SK-N-MC (cell line): Measurements from ENCODE around the gene CEP250.

ENCODE experiments used
- DNase-seq: peaks from one replicate; pipeline ENCODE4 v3.0.0-alpha.2; 2011; ENCODE audit warnings: low read depth, low spot score
- H3K27ac ChIP-seq: fragments of 200-600 bp; sonication (generic); 2 replicates; pipeline ENCODE4 v1.5.1; 2016; ENCODE audit warnings: mixed run types
- H3K36me3 ChIP-seq: fragments of 200-600 bp; sonication (generic); 2 replicates; pipeline ENCODE4 v1.6.1; 2017; ENCODE audit warnings: antibody characterized with exemption, low read length, mixed read lengths; ENCODE audit not compliant: insufficient read depth
- H3K4me3 ChIP-seq: fragments of 200-600 bp; sonication (generic); 2 replicates; pipeline ENCODE4 v1.5.1; 2016
- H3K9ac ChIP-seq: fragments of 200-600 bp; sonication (generic); 2 replicates; pipeline ENCODE4 v1.8.0; 2017; ENCODE audit warnings: mixed run types, mixed read lengths; ENCODE audit not compliant: insufficient read length
- H3K9me3 ChIP-seq: fragments of 200-600 bp; sonication (generic); 2 replicates; pipeline ENCODE4 v1.6.1; 2017; ENCODE audit warnings: low read depth, mild to moderate bottlenecking, antibody characterized with exemption, low read length, moderate library complexity, mixed read lengths
- EZH2 ChIP-seq: fragments of 200-600 bp; sonication (generic); IDR thresholded peaks from one replicate; pipeline ENCODE4 v1.6.1; 2017; ENCODE audit warnings: antibody characterized with exemption
- FOXP2 ChIP-seq: optimal IDR thresholded peaks from 2 replicates; pipeline ENCODE3; 2011; ENCODE audit warnings: mild to moderate bottlenecking, moderate library complexity; ENCODE audit not compliant: insufficient read depth; ENCODE audit errors: extremely low read length, control extremely low read depth
- POLR2AphosphoS5 ChIP-seq: IDR thresholded peaks from 2 replicates; pipeline ENCODE4 v1.6.1; 2012; ENCODE audit warnings: mild to moderate bottlenecking, low read depth, low read length, borderline replicate concordance

The CEP250 gene

GRCh38 chr20:35506179-35506578 is 50.8 kb downstream of the CEP250 start:
- Histone ChIP-seq H3K36me3 (peaks cover 54% of the 10 kb centered on the region; the same call in 1 of the 2 replicates), H3K27ac (no peak overlapping the region), H3K9me3 (no peaks in the 10 kb centered on the region), H3K4me3 (no peak overlapping the region), H3K9ac (no peak overlapping the region)
- no peak for DNase-seq
- TF ChIP-seq POLR2AphosphoS5 (no peak), FOXP2 (no peak), EZH2 (no peak)

GRCh38 chr20:35506872-35507638 is 51.7 kb downstream of the CEP250 start:
- no peaks in the 10 kb centered on the region for H3K9me3 ChIP-seq
- no peak overlapping the region for H3K27ac ChIP-seq
- no peak overlapping the region for H3K4me3 ChIP-seq
- peaks cover 56% of the 10 kb centered on the region; the same call in 1 of the 2 replicates for H3K36me3 ChIP-seq
- TF ChIP-seq POLR2AphosphoS5: no peak
- no peak for TF ChIP-seq FOXP2
- TF ChIP-seq EZH2: no peak
- no peak for DNase-seq
- H3K9ac ChIP-seq: no peak overlapping the region

GRCh38 chr20:35508493-35509218 is 53.3 kb downstream of the CEP250 start:
- Histone ChIP-seq H3K27ac (no peak overlapping the region), H3K9ac (no peak overlapping the region), H3K9me3 (no peaks in the 10 kb centered on the region), H3K4me3 (no peak overlapping the region), H3K36me3 (peaks cover 50% of the 10 kb centered on the region; the same call in 1 of the 2 replicates)
- TF ChIP-seq FOXP2 (no peak), EZH2 (no peak), POLR2AphosphoS5 (no peak)
- DNase-seq: no peak

- peaks cover 45% of the 10 kb centered on the region; the same call in 1 of the 2 replicates for H3K36me3 ChIP-seq
- no peak overlapping the region for H3K9ac ChIP-seq
- no peak for TF ChIP-seq EZH2
- no peaks in the 10 kb centered on the region for H3K9me3 ChIP-seq
- peak overlapping the region; percentile 22 for H3K27ac ChIP-seq
- peak; percentile 34 for DNase-seq
- no peak overlapping the region for H3K4me3 ChIP-seq
Observed at GRCh38 chr20:35510951-35511735, 55.7 kb downstream of the CEP250 start.

- Histone ChIP-seq H3K9ac (no peak overlapping the region), H3K27ac (peak overlapping the region; percentile 22; the same call in 1 of the 2 replicates), H3K36me3 (peaks cover 45% of the 10 kb centered on the region; the same call in 1 of the 2 replicates), H3K9me3 (no peaks in the 10 kb centered on the region), H3K4me3 (no peak overlapping the region)
- DNase-seq: no peak
- TF ChIP-seq EZH2: no peak
- no peak for TF ChIP-seq FOXP2
- no peak for TF ChIP-seq POLR2AphosphoS5
Observed at GRCh38 chr20:35511814-35512420, 56.5 kb downstream of the CEP250 start.

GRCh38 chr20:35514371-35514932 is 59.1 kb downstream of the CEP250 start:
- Histone ChIP-seq H3K9me3 (no peaks in the 10 kb centered on the region), H3K9ac (no peak overlapping the region), H3K36me3 (peaks cover 31% of the 10 kb centered on the region; the same call in 1 of the 2 replicates)

GRCh38 chr20:35515341-35515740 is 59.9 kb downstream of the CEP250 start:
- no peak overlapping the region for H3K4me3 ChIP-seq
- H3K9me3 ChIP-seq: no peaks in the 10 kb centered on the region
- no peak for TF ChIP-seq POLR2AphosphoS5
- no peak for TF ChIP-seq FOXP2
- TF ChIP-seq EZH2: no peak
- DNase-seq: no peak
- no peak overlapping the region for H3K9ac ChIP-seq
- no peak overlapping the region for H3K27ac ChIP-seq
- peaks cover 25% of the 10 kb centered on the region; the same call in 1 of the 2 replicates for H3K36me3 ChIP-seq

More at GRCh38 chr20:35514371-35514932, 59.1 kb downstream of the CEP250 start:
- H3K4me3 ChIP-seq: no peak overlapping the region
- no peak overlapping the region for H3K27ac ChIP-seq
- TF ChIP-seq EZH2 (no peak), POLR2AphosphoS5 (no peak), FOXP2 (no peak)
- no peak for DNase-seq
